Astrocyte (in vitro differentiated cells and primary cell): ENCODE data around the gene ANO3. TPM values are rescaled to one million over a fixed set of nuclear protein-coding genes. Genes with fewer than 3 reads are reported as not detected.
"Not testable (repeated sequence)": the region's sequence is repeated elsewhere in the genome, so short reads cannot be mapped to it uniquely, and the experiment has no call there.

Experiments used
- DNase-seq: peaks from one replicate; pipeline ENCODE4 v3.0.0-alpha.2; 2010; ENCODE audit warnings: low read depth
- FAIRE-seq: peaks from 2 replicates; lab custom pipeline; 2011; peaks lifted over from hg19 to GRCh38; lab: Jason Lieb, UNC
- H2AFZ ChIP-seq: 2 replicates; pipeline ENCODE4 v1.6.0; 2012; ENCODE audit warnings: low read depth, low read length, inconsistent platforms
- H3K27ac ChIP-seq: 2 replicates; pipeline ENCODE4 v1.5.1; 2011; ENCODE audit warnings: low read depth, low read length, inconsistent platforms
- H3K27me3 ChIP-seq: 2 replicates; pipeline ENCODE4 v1.6.0; 2011; ENCODE audit warnings: low read length, inconsistent platforms; ENCODE audit not compliant: insufficient read depth
- H3K36me3 ChIP-seq: 2 replicates; pipeline ENCODE4 v1.5.1; 2011; ENCODE audit warnings: low read length, inconsistent platforms; ENCODE audit not compliant: insufficient read depth
- H3K4me1 ChIP-seq: 2 replicates; pipeline ENCODE4 v1.5.1; 2011; ENCODE audit warnings: low read length, inconsistent platforms; ENCODE audit not compliant: insufficient read depth
- H3K4me2 ChIP-seq: 2 replicates; pipeline ENCODE4 v1.6.0; 2012; ENCODE audit warnings: low read length, inconsistent platforms
- H3K4me3 ChIP-seq: 2 replicates; pipeline ENCODE4 v1.5.1; 2011; ENCODE audit warnings: low read depth, mild to moderate bottlenecking, low read length, inconsistent platforms; ENCODE audit not compliant: insufficient read depth
- H3K79me2 ChIP-seq: 2 replicates; pipeline ENCODE4 v1.6.0; 2012; ENCODE audit warnings: mild to moderate bottlenecking, low read length, inconsistent platforms; ENCODE audit not compliant: insufficient read depth
- H3K9ac ChIP-seq: 2 replicates; pipeline ENCODE4 v1.6.0; 2012; ENCODE audit warnings: mild to moderate bottlenecking, low read length, inconsistent platforms
- H3K9me3 ChIP-seq: 2 replicates; pipeline ENCODE4 v1.5.1; 2012; ENCODE audit warnings: low read depth, mild to moderate bottlenecking, low read length, inconsistent platforms; ENCODE audit not compliant: insufficient read depth
- H4K20me1 ChIP-seq: 2 replicates; pipeline ENCODE4 v1.6.0; 2012; ENCODE audit warnings: low read length, inconsistent platforms; ENCODE audit not compliant: insufficient read depth
- H3K27ac Mint-ChIP-seq: one replicate; pipeline ENCODE4 v1.8.0; 2021; ENCODE audit warnings: mild to moderate bottlenecking, mixed read lengths; ENCODE audit not compliant: unreplicated experiment
- H3K27me3 Mint-ChIP-seq: one replicate; pipeline ENCODE4 v1.8.0; 2021; ENCODE audit warnings: low read depth, mixed read lengths; ENCODE audit not compliant: unreplicated experiment
- H3K36me3 Mint-ChIP-seq: one replicate; pipeline ENCODE4 v1.8.0; 2021; ENCODE audit warnings: low read depth, mixed read lengths; ENCODE audit not compliant: unreplicated experiment
- H3K4me1 Mint-ChIP-seq: one replicate; pipeline ENCODE4 v1.8.0; 2021; ENCODE audit warnings: low read depth, mixed read lengths; ENCODE audit not compliant: unreplicated experiment
- H3K4me3 Mint-ChIP-seq: one replicate; pipeline ENCODE4 v1.8.0; 2021; ENCODE audit warnings: mild to moderate bottlenecking, moderate library complexity, mixed read lengths; ENCODE audit not compliant: unreplicated experiment
- H3K9me3 Mint-ChIP-seq: one replicate; pipeline ENCODE4 v1.8.0; 2021; ENCODE audit warnings: mild to moderate bottlenecking, mixed read lengths; ENCODE audit not compliant: unreplicated experiment
- CTCF ChIP-seq: IDR thresholded peaks from 2 replicates; pipeline ENCODE4 v1.5.1; 2011; ENCODE audit warnings: low read depth, mild to moderate bottlenecking, inconsistent platforms, low read length, moderate library complexity; ENCODE audit not compliant: insufficient read depth
- EZH2 ChIP-seq: IDR thresholded peaks from 2 replicates; pipeline ENCODE4 v1.6.1; 2012; ENCODE audit warnings: mild to moderate bottlenecking, low read length, inconsistent platforms; ENCODE audit not compliant: insufficient read depth
- total RNA-seq: library from RNA; stranded (reverse); gene quantifications from 2 replicates; pipeline ENCODE4 v1.2.1, GENCODE V29; 2021

Gene ANO3
- total RNA-seq, 1 donor from 2014 or later: 0.11 TPM

- Histone ChIP-seq H2AFZ (no peak overlapping the region), H3K9ac (no peak overlapping the region), H3K4me2 (no peak overlapping the region), H3K36me3 (no peaks in the 10 kb centered on the region), H3K79me2 (no peaks in the 10 kb centered on the region), H3K27ac (no peak overlapping the region), H4K20me1 (no peaks in the 10 kb centered on the region), H3K27me3 (no peaks in the 10 kb centered on the region), H3K4me1 (no peaks in the 10 kb centered on the region), H3K4me3 (no peak overlapping the region), H3K9me3 (no peaks in the 10 kb centered on the region)
- Mint-ChIP-seq H3K36me3 (no peaks in the 10 kb centered on the region), H3K4me3 (no peak overlapping the region), H3K27me3 (no peaks in the 10 kb centered on the region), H3K9me3 (peaks cover 6% of the 10 kb centered on the region), H3K27ac (no peak overlapping the region), H3K4me1 (no peaks in the 10 kb centered on the region)
- TF ChIP-seq EZH2 (no peak), CTCF (no peak)
- FAIRE-seq: no peak
- no peak for DNase-seq
These were observed 261.8 kb downstream of the ANO3 start for GRCh38 chr11:26593691-26594090.

- DNase-seq, H3K27me3 Mint-ChIP-seq, H3K9me3 ChIP-seq, H4K20me1 ChIP-seq, H3K4me3 ChIP-seq, H3K9me3 Mint-ChIP-seq, H3K9ac ChIP-seq, H3K36me3 ChIP-seq, H3K27ac Mint-ChIP-seq, H3K36me3 Mint-ChIP-seq, FAIRE-seq, H3K27me3 ChIP-seq, H3K27ac ChIP-seq, H2AFZ ChIP-seq, H3K4me1 ChIP-seq, H3K4me3 Mint-ChIP-seq, H3K79me2 ChIP-seq, H3K4me1 Mint-ChIP-seq, H3K4me2 ChIP-seq: not testable (repeated sequence)
These were observed 263.4 kb downstream of the ANO3 start for GRCh38 chr11:26595207-26595865.

- not testable (repeated sequence) for H3K4me1 Mint-ChIP-seq, H3K27me3 ChIP-seq, H3K4me3 Mint-ChIP-seq, H3K9me3 ChIP-seq, H3K79me2 ChIP-seq, H3K27ac ChIP-seq, H3K27me3 Mint-ChIP-seq, H3K4me3 ChIP-seq, H3K4me1 ChIP-seq, H3K4me2 ChIP-seq, H3K9ac ChIP-seq, H3K27ac Mint-ChIP-seq, H2AFZ ChIP-seq, H3K36me3 ChIP-seq, FAIRE-seq, DNase-seq, H3K9me3 Mint-ChIP-seq, H3K36me3 Mint-ChIP-seq, H4K20me1 ChIP-seq
These were observed 265.2 kb downstream of the ANO3 start for GRCh38 chr11:26597049-26597689.
